GM18520 (cell line): ENCODE measurements around the gene PTPN6.
A peak's percentile ranks its signal among the peaks of the same experiment; 100 is the strongest.

Experiments used
- ATAC-seq: cut with Tn5 transposase; IDR thresholded peaks from one replicate; pipeline ENCODE4 v1.9.1; 2021; ENCODE audit not compliant: unreplicated experiment

Gene PTPN6

DNA sequence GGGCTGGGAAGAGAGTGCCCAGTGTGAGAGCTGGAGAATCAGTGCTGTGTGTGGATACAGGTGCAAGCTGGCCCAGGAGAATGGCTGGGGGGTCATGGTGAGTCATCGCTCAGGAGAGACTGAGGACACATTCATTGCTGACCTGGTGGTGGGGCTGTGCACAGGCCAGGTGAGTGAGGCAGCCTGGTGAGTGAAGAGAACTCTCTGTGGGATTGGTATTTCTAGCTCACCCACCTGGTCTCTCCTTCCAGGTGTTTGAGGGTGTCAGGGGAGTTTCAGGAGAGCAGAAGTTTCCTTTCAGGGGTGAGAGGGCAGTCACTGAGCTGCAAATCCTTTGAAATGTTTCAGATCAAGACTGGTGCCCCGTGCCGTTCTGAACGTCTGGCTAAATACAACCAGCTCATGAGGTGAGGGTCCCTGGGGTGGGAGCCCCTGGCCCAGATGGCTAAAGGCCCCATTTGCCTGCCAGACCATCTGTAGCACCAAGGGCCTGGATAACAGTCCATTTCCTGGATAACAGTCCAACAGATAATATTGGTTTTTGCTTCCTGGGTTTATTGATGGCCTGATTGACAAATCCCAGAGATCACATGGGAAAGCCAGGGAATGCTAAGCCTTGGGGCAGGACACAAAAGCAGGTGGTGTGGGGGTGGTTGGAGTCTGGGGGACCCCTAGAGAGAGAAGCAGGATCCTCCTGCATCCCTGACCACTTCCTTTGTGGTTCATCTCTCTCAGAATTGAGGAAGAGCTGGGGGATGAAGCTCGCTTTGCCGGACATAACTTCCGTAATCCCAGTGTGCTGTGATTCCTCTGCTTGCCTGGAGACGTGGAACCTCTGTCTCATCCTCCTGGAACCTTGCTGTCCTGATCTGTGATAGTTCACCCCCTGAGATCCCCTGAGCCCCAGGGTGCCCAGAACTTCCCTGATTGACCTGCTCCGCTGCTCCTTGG lies 28.9 kb upstream of the PTPN6 start:
- ATAC-seq = no peak

DNA sequence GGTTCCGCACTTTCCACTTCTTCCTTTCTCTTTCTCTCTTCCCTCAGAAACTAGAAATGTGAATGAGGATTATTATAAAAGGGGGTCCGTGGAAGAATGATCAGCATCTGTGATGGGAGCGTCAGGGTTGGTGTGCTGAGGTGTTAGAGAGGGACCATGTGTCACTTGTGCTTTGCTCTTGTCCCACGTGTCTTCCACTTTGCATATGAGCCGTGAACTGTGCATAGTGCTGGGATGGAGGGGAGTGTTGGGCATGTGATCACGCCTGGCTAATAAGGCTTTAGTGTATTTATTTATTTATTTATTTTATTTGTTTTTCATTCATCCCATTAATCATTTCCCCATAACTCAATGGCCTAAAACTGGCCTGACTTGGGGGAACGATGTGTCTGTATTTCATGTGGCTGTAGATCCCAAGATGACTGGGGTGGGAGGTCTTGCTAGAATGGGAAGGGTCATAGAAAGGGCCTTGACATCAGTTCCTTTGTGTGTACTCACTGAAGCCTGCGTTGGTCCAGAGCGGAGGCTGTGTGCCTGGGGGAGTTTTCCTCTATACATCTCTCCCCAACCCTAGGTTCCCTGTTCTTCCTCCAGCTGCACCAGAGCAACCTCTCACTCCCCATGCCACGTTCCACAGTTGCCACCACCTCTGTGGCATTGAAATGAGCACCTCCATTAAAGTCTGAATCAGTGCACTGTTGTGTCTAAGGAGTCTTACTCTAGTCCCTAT lies 28.0 kb upstream of the PTPN6 start:
- ATAC-seq = no peak

DNA sequence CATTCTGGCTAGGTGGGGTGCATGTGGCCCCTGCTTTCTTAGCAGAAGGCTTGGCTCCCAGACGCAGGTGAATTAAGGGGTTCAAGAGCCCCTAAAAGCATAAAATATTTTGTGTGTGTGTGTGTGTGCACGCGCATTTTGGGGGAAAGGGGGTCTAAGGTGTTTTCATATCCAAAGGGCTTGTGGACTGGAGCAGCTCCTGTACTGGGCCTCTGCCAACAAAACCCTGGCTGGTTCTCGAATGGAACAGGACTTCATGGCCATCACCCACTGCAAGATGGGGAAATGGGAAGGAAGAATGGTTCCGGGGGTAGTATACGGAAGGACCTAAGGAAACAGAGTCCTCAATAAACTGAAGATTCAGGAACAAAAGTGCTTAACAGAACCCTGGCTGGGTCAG lies 27.3 kb upstream of the PTPN6 start:
- no peak for ATAC-seq

DNA sequence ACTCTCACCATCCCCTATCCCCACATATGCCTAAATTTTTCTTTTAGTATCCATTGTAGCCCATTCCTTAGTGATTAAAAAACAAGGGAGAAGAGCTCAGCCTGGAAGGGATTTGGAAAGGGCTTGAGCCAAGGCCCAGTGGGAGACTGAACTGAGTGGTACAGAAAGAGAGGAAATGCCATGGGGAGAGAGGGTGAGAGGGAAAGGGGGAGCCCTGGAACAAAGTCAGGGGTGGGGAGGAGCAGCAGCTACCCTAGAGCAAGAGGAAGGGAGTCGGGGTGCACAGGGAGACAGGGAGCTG lies 26.0 kb upstream of the PTPN6 start:
- no peak for ATAC-seq

DNA sequence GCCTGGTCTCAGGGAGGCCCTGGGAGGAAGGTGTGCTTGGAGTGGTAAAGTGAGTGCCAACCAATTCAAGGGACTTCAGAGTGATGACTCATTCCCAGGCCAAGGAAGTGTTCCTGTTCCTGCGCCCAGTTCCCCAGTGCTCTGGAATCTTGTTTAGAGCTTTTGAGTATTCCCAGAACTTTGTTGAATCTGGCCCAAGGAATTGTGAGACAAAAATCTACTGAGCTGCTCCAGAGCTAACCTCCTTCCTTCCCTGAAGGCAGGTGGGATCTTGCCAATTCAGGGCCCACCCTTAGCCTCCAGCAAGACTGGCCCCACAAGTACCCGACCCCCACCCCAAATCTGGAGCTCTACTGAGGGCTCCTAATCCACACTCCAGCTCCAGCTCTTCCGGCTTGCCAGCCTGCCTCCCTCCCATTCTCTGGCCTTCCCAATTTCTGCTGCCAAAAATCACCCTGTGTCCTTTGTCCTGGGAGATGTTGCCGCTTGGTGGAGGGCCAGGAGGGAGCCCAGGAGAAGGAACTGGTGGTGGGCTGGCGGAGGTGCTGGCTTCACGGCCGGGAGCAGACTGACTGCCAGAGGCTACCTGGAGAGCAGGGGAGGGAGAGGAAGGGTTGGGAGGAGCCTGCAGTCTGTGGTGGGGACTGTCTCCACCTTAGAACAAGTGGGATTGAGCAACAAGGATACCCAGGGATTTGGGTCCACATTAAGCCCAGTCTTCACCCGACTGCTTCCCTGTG lies 25.4 kb upstream of the PTPN6 start:
- no peak for ATAC-seq

DNA sequence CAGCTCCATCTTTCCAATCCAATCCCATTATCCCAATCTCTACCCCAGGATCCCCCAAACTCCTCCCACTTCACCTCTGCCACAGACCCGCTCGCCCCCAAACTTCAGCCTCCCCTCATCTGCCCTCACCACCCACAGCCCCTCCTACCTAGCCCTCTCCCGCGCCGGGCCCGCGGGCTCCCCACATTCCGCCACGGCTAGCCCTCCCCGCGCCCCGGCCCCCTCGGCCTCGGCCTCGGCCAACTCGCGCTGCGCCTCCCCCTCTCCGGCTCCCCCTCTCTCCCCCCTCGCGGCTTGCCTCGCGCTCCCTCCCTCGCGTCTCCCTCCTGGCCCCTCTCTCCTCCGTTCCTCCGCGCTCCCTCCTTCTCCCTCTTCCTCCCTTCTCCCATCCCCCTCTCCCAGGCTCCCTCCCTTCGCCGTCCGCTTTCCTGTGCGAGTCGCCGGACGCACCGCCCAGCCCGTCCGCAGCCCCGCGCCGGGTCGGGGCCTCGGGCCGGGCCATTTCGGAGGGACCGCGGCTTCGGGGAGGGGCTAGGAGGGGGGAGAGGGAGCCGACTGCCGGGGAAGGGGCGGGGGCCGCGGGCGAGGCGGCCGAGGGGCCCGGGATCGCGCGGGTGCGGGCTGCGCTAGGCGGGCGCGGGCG lies 23.7 kb upstream of the PTPN6 start, which contains the start of gene ATN1:
Gene ATN1 (plus strand): TSS at position 581 of the 643 bp plus-strand sequence. CDS start 6,043 bp downstream, outside the sequence.
- ATAC-seq = no peak

DNA sequence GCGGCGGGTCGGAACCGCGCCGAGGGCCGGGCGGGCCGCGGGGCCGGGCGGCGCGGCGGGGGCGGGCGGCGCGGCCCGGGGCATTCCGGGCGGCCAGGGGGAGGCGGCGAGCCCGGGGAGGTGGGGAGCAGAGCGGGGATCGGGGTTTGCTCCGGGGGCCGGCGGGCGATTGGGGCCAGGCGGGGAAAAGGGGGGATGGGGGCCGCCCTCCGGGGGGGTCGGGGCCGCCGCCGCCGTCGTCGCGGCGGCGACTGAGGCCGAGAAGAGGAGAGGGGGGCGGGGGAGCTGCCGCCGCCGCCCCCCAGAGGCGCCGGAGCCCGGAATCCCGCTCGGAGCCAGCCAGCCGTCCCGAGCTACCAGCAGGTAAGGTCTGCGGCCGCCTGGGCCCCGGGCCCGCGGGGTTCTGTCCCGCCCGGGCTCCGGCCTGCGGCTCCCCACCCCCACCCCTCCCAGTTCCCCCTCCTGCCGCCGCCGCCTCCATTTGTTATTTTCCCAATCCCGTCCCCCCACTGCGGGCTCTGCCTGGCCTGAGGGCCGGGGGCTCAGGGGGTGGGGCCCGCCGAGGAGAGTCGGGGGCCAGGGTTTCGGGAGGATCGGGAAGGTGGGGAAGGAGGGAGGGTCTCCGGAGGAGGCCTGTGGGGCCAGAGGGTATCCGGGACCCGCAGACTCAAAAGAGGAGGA lies 23.0 kb upstream of the PTPN6 start:
- no peak for ATAC-seq

DNA sequence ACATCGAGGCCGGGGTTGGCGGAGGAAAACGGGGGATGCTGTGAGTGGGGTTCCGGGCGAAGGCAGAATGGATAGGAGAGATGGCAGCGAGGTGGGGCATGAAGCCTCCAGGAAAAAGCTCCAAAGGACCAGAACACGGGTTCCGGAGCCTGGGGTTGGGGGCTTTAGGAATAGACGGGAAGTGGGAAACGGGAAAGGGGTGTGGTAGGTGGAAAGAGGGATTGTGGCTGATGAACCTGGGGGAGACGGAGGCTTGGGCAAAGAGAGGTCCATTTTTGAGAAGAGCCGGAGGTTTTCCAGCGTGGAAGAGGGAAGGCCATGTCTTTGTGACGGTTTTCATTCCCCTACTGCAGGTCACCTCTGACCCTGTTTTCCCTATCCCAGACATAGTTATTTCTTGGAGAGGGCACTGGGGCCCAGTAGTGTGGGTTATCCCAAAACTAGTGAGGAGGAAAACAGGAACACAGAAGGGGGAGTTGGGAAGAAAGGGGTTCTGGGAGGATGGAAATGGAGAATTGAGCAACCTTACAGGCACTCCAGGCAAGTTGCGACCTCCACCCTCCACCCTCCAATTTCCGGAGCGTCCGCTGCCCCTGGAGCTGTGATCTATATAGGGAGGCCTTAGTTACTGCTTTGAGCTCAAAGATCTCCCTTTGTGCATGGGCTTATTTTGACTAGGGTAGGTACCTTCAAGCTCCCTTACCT lies 22.3 kb upstream of the PTPN6 start:
- ATAC-seq = no peak

DNA sequence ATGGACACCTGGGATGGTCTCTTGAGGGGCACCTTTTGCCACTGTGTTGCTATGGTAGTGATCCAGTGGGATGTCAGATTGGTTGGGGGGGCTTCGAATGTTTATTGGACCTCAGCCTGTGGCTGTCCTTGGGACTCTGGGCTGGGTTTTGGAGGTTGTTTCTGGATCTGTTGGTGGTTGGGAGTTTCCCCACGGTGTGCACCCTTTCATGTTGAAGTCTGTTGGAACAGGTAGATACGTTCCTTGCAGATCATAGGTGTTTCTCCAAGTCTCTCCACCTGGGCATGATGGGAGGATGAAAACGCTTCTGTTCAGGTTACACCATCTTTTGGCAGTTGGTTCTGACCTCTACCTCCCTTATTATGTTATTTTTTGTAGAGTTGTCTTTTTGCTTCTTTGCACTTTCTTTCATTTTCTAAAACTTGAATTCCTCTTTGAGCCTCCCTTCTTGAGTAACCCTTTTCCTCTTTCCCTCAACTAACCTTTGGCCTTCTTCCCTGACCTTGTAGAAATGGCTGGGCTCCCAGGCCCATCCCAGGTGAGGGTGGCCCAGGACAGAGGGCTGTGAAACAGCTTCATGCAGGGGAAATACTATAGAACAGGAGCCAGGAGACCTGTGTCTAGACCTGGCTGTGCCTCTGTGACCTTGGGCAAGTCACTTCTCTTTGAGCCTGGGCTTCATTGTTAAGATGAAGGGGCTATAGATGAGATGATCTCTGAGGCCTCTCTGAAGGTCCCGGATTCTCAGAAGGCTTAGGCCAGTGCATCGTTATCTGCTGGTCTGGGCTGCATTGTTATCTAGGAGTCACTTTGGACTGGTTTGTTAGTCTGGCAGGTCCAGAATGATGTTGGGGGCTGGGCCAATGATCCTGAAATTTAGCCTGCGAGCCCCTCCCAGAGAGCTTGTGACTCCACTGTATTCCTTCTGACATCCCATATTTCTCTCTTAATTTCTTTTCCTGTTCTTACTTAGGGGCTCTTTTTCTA lies 21.4 kb upstream of the PTPN6 start:
- ATAC-seq = no peak

DNA sequence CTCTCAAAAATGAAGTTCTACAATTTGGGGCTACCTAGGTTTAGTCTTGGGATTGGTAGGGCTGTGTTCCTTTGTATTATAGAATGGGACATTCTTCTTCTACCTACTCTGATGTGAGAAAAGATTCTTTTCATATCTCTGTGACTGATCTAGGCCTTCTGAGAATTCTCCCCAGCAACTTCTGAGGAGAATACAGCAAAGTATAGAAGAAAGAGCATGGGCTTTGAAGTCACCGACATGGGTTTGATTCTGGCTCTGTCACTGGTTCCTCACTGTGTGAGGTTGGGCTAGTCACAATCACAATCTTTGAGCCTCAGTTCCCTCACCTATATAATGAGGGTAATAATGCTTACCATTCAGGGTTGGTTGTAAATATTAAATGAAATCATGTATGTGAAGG lies 18.4 kb upstream of the PTPN6 start:
- no peak for ATAC-seq

DNA sequence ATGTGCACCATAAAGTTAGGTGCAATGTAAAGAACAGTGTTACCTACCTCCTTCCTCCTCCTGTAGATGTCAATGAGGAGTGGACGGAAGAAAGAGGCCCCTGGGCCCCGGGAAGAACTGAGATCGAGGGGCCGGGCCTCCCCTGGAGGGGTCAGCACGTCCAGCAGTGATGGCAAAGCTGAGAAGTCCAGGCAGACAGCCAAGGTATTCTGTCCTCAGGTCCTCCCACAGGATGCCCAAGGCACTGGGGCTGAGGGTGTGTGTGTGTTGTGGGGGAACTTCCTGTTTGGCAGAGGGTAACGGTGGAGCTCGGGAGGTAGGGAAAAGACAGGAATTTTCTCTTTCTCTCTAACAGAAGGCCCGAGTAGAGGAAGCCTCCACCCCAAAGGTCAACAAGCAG lies 17.0 kb upstream of the PTPN6 start:
- ATAC-seq = no peak

DNA sequence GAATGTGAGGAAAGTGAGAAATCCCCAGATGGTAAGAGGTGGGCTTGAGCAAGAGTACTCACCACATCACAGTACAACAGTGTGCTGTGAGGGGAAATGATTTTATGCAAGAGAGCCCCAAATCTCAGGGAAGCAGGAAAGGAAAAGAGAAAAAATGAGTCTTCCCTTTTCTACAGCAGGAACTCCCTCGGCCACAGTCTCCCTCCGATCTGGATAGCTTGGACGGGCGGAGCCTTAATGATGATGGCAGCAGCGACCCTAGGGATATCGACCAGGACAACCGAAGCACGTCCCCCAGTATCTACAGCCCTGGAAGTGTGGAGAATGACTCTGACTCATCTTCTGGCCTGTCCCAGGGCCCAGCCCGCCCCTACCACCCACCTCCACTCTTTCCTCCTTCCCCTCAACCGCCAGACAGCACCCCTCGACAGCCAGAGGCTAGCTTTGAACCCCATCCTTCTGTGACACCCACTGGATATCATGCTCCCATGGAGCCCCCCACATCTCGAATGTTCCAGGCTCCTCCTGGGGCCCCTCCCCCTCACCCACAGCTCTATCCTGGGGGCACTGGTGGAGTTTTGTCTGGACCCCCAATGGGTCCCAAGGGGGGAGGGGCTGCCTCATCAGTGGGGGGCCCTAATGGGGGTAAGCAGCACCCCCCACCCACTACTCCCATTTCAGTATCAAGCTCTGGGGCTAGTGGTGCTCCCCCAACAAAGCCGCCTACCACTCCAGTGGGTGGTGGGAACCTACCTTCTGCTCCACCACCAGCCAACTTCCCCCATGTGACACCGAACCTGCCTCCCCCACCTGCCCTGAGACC lies 15.6 kb upstream of the PTPN6 start:
- no peak for ATAC-seq

DNA sequence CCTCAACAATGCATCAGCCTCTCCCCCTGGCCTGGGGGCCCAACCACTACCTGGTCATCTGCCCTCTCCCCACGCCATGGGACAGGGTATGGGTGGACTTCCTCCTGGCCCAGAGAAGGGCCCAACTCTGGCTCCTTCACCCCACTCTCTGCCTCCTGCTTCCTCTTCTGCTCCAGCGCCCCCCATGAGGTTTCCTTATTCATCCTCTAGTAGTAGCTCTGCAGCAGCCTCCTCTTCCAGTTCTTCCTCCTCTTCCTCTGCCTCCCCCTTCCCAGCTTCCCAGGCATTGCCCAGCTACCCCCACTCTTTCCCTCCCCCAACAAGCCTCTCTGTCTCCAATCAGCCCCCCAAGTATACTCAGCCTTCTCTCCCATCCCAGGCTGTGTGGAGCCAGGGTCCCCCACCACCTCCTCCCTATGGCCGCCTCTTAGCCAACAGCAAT lies 14.9 kb upstream of the PTPN6 start:
- no peak for ATAC-seq

DNA sequence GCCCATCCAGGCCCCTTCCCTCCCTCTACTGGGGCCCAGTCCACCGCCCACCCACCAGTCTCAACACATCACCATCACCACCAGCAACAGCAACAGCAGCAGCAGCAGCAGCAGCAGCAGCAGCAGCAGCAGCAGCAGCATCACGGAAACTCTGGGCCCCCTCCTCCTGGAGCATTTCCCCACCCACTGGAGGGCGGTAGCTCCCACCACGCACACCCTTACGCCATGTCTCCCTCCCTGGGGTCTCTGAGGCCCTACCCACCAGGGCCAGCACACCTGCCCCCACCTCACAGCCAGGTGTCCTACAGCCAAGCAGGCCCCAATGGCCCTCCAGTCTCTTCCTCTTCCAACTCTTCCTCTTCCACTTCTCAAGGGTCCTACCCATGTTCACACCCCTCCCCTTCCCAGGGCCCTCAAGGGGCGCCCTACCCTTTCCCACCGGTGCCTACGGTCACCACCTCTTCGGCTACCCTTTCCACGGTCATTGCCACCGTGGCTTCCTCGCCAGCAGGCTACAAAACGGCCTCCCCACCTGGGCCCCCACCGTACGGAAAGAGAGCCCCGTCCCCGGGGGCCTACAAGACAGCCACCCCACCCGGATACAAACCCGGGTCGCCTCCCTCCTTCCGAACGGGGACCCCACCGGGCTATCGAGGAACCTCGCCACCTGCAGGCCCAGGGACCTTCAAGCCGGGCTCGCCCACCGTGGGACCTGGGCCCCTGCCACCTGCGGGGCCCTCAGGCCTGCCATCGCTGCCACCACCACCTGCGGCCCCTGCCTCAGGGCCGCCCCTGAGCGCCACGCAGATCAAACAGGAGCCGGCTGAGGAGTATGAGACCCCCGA lies 14.3 kb upstream of the PTPN6 start:
- no peak for ATAC-seq

DNA sequence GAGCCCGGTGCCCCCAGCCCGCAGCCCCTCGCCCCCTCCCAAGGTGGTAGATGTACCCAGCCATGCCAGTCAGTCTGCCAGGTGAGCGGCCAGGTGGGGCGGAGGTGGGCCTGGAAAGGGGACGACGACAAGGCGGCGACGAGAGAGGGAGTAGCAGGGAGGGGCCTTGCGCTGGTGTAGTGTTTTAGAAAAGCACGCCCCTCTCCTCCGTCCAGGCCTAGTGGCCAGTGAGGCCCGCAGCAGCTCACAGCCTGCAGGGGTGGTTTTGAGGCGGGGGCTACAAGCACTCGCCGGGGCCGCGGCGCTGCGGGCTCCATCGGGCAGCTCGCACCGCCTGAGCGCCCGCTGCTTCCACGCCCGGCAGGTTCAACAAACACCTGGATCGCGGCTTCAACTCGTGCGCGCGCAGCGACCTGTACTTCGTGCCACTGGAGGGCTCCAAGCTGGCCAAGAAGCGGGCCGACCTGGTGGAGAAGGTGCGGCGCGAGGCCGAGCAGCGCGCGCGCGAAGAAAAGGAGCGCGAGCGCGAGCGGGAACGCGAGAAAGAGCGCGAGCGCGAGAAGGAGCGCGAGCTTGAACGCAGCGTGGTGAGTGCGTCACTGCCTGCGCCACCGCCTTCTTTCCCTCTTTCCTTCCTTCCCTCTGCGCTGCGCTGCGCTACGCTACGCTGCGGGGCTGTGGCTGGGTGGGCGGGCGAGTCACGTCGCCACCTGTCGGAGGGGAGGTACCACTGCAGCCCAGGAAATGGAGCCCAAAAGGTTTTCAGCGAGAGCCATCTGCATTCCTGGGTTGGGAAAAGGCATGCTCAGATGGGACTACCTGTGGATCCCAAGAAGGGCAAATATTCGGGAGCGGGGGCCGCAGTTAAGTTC lies 13.4 kb upstream of the PTPN6 start:
- peak; percentile 92 for ATAC-seq
